Transverse colon (tissue), 4 donors: ENCODE data around the gene SSC5D. TPM values are rescaled to one million over a fixed set of nuclear protein-coding genes. Genes with fewer than 3 reads are reported as not detected.
A peak's percentile ranks its signal among the peaks of the same experiment; 100 is the strongest.

Experiments used
- DNase-seq: peaks from one replicate; pipeline ENCODE4 v3.0.0-alpha.2; 2019
- H3K27ac ChIP-seq, 4 donors: fragments of 200-600 bp; sonication (generic); 2 replicates each; pipeline ENCODE4 v1.5.1; 2016 to 2018; ENCODE audit warnings: inconsistent platforms in 4 of 4
- H3K27me3 ChIP-seq: fragments of 200-600 bp; sonication (generic); 2 replicates; pipeline ENCODE4 v1.5.1; 2017; ENCODE audit warnings: inconsistent platforms
- H3K36me3 ChIP-seq, 4 donors: fragments of 200-600 bp; sonication (generic); 2 replicates each; pipeline ENCODE4 v1.5.1; 2017 to 2019; ENCODE audit warnings: inconsistent platforms in 4 of 4
- H3K4me1 ChIP-seq, 4 donors: fragments of 200-600 bp; sonication (generic); 2 replicates each; pipeline ENCODE4 v1.5.1; 2017 to 2020; ENCODE audit warnings: inconsistent platforms in 4 of 4
- H3K4me3 ChIP-seq, 4 donors: fragments of 200-600 bp; sonication (generic); 1 replicate in 1 of 4; 2 replicates in 3 of 4; pipeline versions ENCODE4 v1.5.1 to v1.6.1; 2017 to 2019; ENCODE audit warnings: inconsistent platforms in 4 of 4
- H3K9me3 ChIP-seq, 2 donors: fragments of 200-600 bp; sonication (generic); 2 replicates each; pipeline ENCODE4 v1.5.1; 2017 to 2019; ENCODE audit warnings: inconsistent platforms in 2 of 2
- EP300 ChIP-seq: sonication (generic); formaldehyde crosslinking; IDR thresholded peaks from one replicate; pipeline ENCODE4 v1.6.1; 2017; ENCODE audit warnings: antibody characterized with exemption, low read depth
- POLR2A ChIP-seq: fragments of 450-650 bp; IDR thresholded peaks from one replicate; pipeline ENCODE4 v1.6.1; 2016; ENCODE audit warnings: antibody characterized with exemption, mild to moderate bottlenecking, moderate library complexity
- POLR2AphosphoS5 ChIP-seq, 3 donors: sonication (generic); formaldehyde crosslinking; IDR thresholded peaks; one replicate each; pipeline ENCODE4 v1.6.1; 2016; ENCODE audit warnings: antibody characterized with exemption in 3 of 3
- WGBS, 2 donors: methylation state at CpG; one replicate each; pipeline ENCODE4 v1.1.5; 2018; ENCODE audit warnings: low coverage in 1 of 2; 5-methylcytosine and 5-hydroxymethylcytosine counted together
- in situ Hi-C, 4 donors: fragments of 200-750 bp; cut with MboI; loops; one replicate each; pipeline versions ENCODE4 v1.15.0 to v1.15.1; 2017; ENCODE audit warnings: low sequenced_read_pairs in 3 of 4, low pct_ligation_motif_present in 1 of 4, low pct_unique_long_range_greater_than_20kb in 1 of 4
- intact Hi-C: fragments of 100-400 bp; cut with DNase I; formaldehyde crosslinking; loops from one replicate; pipeline ENCODE4 v1.15.1; 2023; ENCODE audit warnings: low total_unique reads
- total RNA-seq, 4 donors: library from RNA; depleted of rRNA; stranded (reverse); fragments of >200 nt; gene quantifications; one replicate each; pipeline ENCODE4 v1.1.0, GENCODE V29; 2016
- TF ChIP-seq, protein P1 (sequence below), 5 experiments: fragments of 200-600 bp in 3 of 5; fragments of 450-650 bp in 2 of 5; sonication (generic) in 3 of 5; IDR thresholded peaks; 1 replicate in 2 of 5; 2 replicates in 3 of 5; pipeline ENCODE4 v1.5.1; 2016 to 2017; ENCODE audit warnings: antibody characterized with exemption in 5 of 5, inconsistent platforms in 3 of 5, mild to moderate bottlenecking in 2 of 5, moderate library complexity in 1 of 5

The SSC5D gene
- total RNA-seq, 4 donors from 2014 or later: 3.4 to 41.2 (median 11.1) TPM

DNA sequence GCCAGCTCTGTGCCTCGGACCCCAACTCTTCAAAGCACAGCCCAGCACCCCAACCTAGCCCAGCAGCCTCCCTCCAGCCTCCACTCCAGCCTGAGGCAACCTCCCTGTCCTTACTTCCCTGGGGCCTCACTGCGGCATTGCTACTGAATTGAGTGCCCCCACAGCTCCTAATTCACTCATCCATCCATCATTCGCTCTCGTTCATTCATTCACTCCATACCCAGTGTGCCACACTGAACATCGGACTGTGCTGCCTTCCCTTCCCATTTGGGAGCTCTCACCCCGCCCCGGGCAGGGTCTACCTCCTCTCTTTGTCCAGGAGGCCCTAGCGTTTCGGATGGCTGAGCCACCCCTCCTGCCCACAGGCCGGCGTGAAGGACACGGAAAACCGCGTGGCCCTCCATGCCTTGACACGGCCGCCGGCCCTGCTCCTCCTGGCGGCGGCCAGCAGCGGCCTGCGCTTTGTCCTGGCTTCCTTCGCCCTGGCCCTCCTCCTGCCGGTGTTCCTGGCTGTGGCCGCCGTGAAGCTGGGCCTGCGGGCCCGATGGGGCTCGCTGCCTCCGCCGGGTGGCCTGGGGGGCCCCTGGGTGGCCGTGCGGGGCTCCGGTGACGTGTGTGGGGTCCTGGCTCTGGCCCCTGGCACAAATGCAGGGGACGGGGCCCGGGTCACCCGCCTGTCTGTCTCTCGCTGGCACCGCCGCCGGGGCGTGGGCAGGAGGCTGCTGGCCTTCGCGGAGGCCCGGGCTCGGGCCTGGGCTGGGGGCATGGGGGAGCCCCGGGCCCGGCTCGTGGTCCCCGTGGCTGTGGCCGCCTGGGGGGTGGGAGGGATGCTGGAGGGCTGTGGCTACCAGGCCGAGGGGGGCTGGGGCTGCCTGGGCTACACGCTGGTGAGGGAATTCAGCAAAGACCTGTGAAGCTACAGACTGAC, 1.9 kb upstream of the SSC5D start:
- H3K4me3 ChIP-seq: peak overlapping the region in 1 of 4 donors; percentile 6
- H3K4me1 ChIP-seq: peaks cover 35 to 55% (median 42%) of the 10 kb centered on the region in 4 donors
- H3K27me3 ChIP-seq: peaks cover 14% of the 10 kb centered on the region
- in situ Hi-C loops (no loop called here), intact Hi-C loops (no loop called here)
- H3K36me3 ChIP-seq: no peaks in the 10 kb centered on the region
- WGBS, 2 donors: 71 to 73% methylated on average over 3 to 40 of the region's 53 CpGs
- TF ChIP-seq, protein P1, sequence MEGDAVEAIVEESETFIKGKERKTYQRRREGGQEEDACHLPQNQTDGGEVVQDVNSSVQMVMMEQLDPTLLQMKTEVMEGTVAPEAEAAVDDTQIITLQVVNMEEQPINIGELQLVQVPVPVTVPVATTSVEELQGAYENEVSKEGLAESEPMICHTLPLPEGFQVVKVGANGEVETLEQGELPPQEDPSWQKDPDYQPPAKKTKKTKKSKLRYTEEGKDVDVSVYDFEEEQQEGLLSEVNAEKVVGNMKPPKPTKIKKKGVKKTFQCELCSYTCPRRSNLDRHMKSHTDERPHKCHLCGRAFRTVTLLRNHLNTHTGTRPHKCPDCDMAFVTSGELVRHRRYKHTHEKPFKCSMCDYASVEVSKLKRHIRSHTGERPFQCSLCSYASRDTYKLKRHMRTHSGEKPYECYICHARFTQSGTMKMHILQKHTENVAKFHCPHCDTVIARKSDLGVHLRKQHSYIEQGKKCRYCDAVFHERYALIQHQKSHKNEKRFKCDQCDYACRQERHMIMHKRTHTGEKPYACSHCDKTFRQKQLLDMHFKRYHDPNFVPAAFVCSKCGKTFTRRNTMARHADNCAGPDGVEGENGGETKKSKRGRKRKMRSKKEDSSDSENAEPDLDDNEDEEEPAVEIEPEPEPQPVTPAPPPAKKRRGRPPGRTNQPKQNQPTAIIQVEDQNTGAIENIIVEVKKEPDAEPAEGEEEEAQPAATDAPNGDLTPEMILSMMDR (IDR thresholded peaks at IDR 0.05): peak in 2 of 5 experiments; percentile 11 to 13
- TF ChIP-seq EP300 (no peak), POLR2AphosphoS5 (IDR thresholded peaks at IDR 0.05) (peak in 1 of 3 donors; percentile 12), POLR2A (no peak)
- H3K9me3 ChIP-seq: no peaks in the 10 kb centered on the region
- no peak for DNase-seq
- peak overlapping the region; percentile 82 to 94 (median 88) for H3K27ac ChIP-seq

DNA sequence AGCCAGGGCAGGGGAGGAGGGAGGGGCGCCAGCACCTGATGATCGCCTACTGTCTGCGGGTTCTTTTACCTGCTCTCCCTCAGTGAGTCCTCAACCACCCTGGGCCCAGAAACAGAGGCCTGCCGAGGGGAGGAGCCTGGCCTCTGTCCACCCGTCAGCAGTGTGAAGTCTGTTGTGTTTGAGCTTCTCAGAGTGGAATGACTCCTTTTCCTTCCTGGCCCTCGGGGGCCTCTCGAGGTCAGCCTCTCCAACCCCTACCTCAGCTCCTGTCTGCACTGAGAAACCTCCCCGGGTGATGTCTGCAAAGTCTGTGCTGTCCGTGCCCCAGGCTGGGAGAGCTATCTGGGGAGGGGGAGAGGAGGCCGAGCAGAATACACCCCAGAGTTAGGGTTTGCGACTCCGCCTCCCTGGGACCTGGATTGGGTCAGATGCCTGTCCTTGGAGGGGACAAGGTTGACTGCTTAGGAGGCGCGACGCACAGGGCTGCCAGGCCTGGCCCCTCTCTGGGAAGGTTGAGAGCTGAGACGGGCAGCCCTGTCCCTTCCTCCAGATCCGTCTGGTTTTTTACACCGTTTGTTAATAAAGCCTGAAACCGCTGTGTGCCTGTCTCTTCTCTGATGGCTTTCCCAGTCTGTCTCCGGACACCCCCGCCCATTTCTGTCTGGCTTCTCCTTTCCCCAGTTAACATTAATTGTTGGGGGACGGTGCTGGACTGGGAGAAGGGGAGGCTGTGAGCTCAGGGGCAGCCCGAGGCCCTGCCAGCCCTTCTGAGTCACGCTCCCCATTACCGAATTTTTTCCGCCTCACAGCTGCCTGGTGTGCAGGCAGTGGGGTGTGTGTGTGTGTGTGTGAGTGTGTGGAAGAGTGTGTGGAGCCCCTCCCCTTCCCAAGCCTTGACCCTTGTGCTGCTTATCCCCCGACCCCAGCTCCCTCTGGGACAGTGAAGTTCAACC, 989 bp upstream of the SSC5D start:
- H3K36me3 ChIP-seq: no peaks in the 10 kb centered on the region
- peaks cover 18% of the 10 kb centered on the region for H3K27me3 ChIP-seq
- no peak overlapping the region for H3K4me3 ChIP-seq
- WGBS, 2 donors: 32 to 35% methylated on average over 10 to 27 of the region's 27 CpGs
- in situ Hi-C loops: no loop called here
- DNase-seq: peak; percentile 60
- peak overlapping the region; percentile 82 to 94 (median 88) for H3K27ac ChIP-seq
- H3K9me3 ChIP-seq: no peaks in the 10 kb centered on the region
- peaks cover 36 to 57% (median 47%) of the 10 kb centered on the region in 4 donors for H3K4me1 ChIP-seq
- intact Hi-C loops: no loop called here
- TF ChIP-seq, protein P1 (IDR thresholded peaks at IDR 0.05): no peak
- TF ChIP-seq POLR2AphosphoS5 (IDR thresholded peaks at IDR 0.05): peak; percentile 17 to 52 (median 39)

DNA sequence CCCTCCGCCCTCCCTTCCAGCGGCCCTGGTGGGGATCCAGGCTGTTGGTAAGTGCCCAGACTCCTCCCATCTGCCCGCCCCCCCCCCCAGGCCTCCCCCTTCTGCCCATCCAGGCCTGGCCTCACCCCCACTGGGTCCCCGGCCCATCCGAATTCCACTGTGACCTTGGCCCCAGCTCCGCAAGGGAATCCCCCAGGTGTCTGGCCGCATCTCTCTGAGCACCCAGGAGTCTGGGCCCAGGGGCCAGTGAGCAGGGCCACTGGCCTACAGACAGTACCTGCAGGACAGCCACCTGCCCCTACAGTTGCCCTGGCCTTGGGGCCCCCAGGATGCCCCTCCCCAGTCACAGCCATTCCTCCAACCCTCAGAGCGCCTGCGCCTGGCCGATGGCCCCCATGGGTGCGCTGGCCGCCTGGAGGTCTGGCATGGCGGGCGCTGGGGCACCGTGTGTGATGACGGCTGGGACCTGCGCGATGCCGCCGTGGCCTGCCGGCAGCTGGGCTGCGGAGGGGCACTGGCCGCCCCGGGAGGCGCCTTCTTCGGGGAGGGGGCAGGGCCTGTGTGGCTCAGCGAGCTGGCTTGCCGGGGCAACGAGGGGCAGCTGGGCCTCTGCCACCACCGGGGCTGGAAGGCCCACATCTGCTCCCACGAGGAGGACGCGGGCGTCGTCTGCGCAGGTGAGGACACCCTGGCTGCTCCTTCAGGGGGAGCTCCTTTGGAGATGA, 912 bp downstream of the SSC5D start:
- in situ Hi-C loops: no loop called here
- peaks cover 35 to 57% (median 43%) of the 10 kb centered on the region in 4 donors for H3K4me1 ChIP-seq
- TF ChIP-seq EP300 (no peak), POLR2A (no peak), POLR2AphosphoS5 (IDR thresholded peaks at IDR 0.05) (no peak)
- TF ChIP-seq, protein P1 (IDR thresholded peaks at IDR 0.05): no peak
- 66% methylated on average over 33 of the region's 36 CpGs; no CpG with 5 or more reads in 1 of the 2 donors for WGBS, 2 donors
- H3K4me3 ChIP-seq: peak overlapping the region in 2 of 4 donors; percentile 0 to 16
- no peak for DNase-seq
- H3K36me3 ChIP-seq: no peaks in the 10 kb centered on the region
- H3K27me3 ChIP-seq: peaks cover 28% of the 10 kb centered on the region
- no peaks in the 10 kb centered on the region for H3K9me3 ChIP-seq
- peak overlapping the region; percentile 64 to 94 (median 88) for H3K27ac ChIP-seq
- intact Hi-C loops: no loop called here
